Aorta (tissue), 5 donors: ENCODE data around the gene NDST1. TPM values are rescaled to one million over a fixed set of nuclear protein-coding genes. Genes with fewer than 3 reads are reported as not detected.

Experiments
- ATAC-seq: fragments of 200-7000 bp; cut with Tn5 transposase; one replicate; pipeline ENCODE4 v1.9.1; 2022; ENCODE audit warnings: moderate library complexity; ENCODE audit not compliant: low FRiP score
- DNase-seq, 2 donors: peaks; one replicate each; pipeline ENCODE4 v3.0.0-alpha.2; 2020
- H3K27ac ChIP-seq, 2 donors: one replicate each; pipeline ENCODE4 v1.5.1; 2013; ENCODE audit warnings: low read length in 2 of 2, mild to moderate bottlenecking in 2 of 2, moderate library complexity in 2 of 2, control low read depth in 1 of 2, inconsistent platforms in 1 of 2, low read depth in 1 of 2
- H3K27me3 ChIP-seq, 2 donors: one replicate each; pipeline ENCODE4 v1.6.1; 2013; ENCODE audit warnings: control low read depth in 1 of 2, low read length in 1 of 2, mild to moderate bottlenecking in 1 of 2, moderate library complexity in 1 of 2; ENCODE audit not compliant: insufficient read depth in 2 of 2, control insufficient read depth in 1 of 2
- H3K36me3 ChIP-seq, 2 donors: one replicate each; pipeline ENCODE4 v1.6.1; 2013; ENCODE audit warnings: control low read depth in 1 of 2, low read length in 1 of 2, mild to moderate bottlenecking in 1 of 2; ENCODE audit not compliant: insufficient read depth in 2 of 2, control insufficient read depth in 1 of 2
- H3K4me1 ChIP-seq, 2 donors: one replicate each; pipeline ENCODE4 v1.6.1; 2013; ENCODE audit warnings: low read length in 2 of 2, control low read depth in 1 of 2, mild to moderate bottlenecking in 1 of 2, moderate library complexity in 1 of 2; ENCODE audit not compliant: insufficient read depth in 2 of 2, control insufficient read depth in 1 of 2
- H3K4me3 ChIP-seq, 2 donors: one replicate each; pipeline ENCODE4 v1.5.1; 2013; ENCODE audit warnings: low read length in 2 of 2, control low read depth in 1 of 2, mild to moderate bottlenecking in 1 of 2
- H3K9me3 ChIP-seq: one replicate; pipeline ENCODE4 v1.6.1; 2013; ENCODE audit warnings: mild to moderate bottlenecking, low read length; ENCODE audit not compliant: control insufficient read depth
- WGBS, 2 donors: extraction: QIAGEN DNeasy Blood & Tissue Kit; methylation state at CpG; one replicate each; pipeline ENCODE4 v1.1.7; 2013; 5-methylcytosine and 5-hydroxymethylcytosine counted together
- intact Hi-C, 2 donors: fragments of 100-400 bp; cut with DNase I; formaldehyde crosslinking; loops; one replicate each; pipeline versions ENCODE4 v1.14.2 to v1.15.0; 2022
- polyA plus RNA-seq, 2 donors: library from polyadenylated mRNA; stranded (reverse); fragments of 200-250 nt; gene quantifications; one replicate each; pipeline ENCODE4 v1.2.3, GENCODE V29; 2013
- total RNA-seq, 2 donors: library from RNA; stranded (reverse); fragmentation: NEBNext Ultra II Directional; extraction: Animal tissue kit (Norgen Biotek cat#: 25700); gene quantifications; one replicate each; pipeline ENCODE4 v1.2.1, GENCODE V29; 2021
- donor health status: healthy with polysubstance abuse.
- donor health status: Bipolar disorder and iron deficiency.
- donor health status: DM: no; HTN: no; CAD: no.
- donor health status: DM: no; HTN: no; CAD: no.
- donor health status: DM: yes; HTN: yes; CAD: no.

The NDST1 gene
- total and polyA plus RNA-seq, 4 donors = 10.4 to 116 (median 43.1) TPM

GRCh38 chr5:150521939-150522503 lies 14.1 kb downstream of the NDST1 start:
- ATAC-seq = no peak
- Histone ChIP-seq H3K27me3 (no peaks in the 10 kb centered on the region), H3K4me1 (peaks cover 0 to 3% of the 10 kb centered on the region in 2 donors), H3K4me3 (no peak overlapping the region), H3K36me3 (no peaks in the 10 kb centered on the region), H3K9me3 (no peaks in the 10 kb centered on the region), H3K27ac (no peak overlapping the region)
- DNase-seq = no peak
- intact Hi-C loops = loop anchor here (2.0 to 5.0 kb wide), 3 partner anchors 35 to 65 kb away; no protein-coding TSS in a partner anchor
- 91 to 93% methylated on average over 11 of the region's 11 CpGs for WGBS, 2 donors

DNA sequence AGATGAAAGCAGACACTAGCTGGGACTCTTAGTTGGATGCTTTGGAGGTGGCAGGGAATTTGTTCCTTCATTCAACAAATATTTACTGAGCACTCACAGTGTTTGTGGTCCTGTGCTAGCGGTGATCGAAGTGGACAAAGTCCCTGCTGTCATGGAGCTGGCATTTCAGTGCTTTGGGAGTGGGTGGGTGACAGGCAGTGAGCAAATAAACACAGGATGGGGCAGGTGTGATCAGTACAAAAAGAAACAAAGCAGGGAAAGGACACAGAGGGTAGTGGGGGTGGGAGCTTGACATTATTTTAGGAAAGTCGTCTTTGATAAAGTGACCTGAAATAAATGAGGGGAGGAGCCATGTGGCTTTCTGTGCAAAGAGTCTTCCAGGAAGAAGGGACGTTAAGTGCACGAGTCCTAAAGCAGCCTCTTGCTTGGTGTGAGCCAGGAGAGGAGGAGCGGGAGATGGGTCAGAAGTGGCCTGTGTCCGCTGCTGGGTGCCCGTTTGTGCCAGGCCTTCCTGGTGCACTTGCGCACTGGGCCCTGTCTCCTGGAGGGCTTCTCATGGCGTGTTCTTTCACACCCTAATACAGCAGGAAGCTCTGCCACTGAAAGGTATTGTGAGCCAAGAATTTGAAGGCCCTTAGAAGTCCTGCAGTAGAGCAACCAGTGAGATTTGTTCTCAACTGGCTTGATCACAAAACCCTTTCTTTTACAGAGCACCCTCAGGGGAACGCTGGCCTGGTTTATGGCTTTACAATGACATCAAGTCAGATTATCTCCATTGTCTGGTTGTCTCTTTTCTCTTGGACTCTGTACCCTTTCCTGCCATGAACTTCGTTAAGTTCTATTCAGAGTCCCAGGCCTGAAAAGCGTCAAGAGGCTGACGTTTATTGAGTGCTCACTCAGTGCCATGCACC lies 14.8 kb downstream of the NDST1 start:
- ATAC-seq = no peak
- Histone ChIP-seq H3K27me3 (no peaks in the 10 kb centered on the region), H3K4me1 (peaks cover 0 to 3% of the 10 kb centered on the region in 2 donors), H3K9me3 (no peaks in the 10 kb centered on the region), H3K27ac (no peak overlapping the region), H3K36me3 (no peaks in the 10 kb centered on the region), H3K4me3 (no peak overlapping the region)
- WGBS, 2 donors = 61% methylated on average over 14 of the region's 14 CpGs
- DNase-seq = no peak
- intact Hi-C loops = loop anchor here (5.0 kb wide), 2 partner anchors 35 to 65 kb away; no protein-coding TSS in a partner anchor

DNA sequence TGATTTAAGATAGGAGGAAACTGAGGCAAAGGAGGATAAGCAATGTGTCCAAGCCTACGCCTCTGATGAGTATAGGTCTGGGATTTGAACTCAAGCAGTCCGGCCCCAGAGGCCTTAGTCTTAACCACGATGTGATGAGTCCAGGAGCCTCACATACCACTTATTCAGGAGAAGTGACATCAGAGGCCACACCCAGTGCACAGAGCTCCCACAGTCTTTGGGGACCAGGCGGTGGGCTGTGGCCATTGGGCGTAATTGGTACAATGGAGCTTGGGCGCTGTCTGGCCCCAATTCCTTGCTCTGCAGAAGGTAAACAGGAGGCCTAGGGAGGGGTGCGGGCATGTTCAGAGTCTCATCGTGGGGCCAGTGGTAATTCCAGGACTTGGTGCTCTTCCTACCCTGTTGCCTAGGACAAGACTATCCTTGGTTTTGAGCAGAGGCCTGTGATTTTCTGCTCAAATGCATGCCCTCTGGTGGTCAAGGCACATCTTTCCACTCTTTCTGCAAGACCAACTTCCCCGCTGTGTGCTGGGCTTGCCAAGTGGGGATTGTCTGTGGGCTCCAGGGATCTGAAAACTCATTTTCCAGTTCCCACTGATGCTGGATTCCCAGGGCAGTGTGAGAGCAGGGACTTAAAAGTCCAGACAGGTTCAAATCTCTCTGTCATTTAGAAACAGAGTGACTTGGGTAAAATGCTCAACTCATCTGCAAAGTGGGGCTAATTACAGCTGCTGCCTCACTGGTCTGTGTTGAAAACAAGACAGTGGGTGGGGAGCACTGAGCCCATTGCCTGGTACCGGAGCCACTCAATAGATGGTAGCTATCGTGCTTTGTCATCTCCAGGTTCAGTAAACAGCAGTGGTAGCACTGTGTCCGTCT lies 15.8 kb downstream of the NDST1 start:
- 67 to 71% methylated on average over 12 of the region's 12 CpGs for whole genome bisulfite sequencing, 2 donors
- H3K27me3 ChIP-seq = no peaks in the 10 kb centered on the region
- H3K9me3 ChIP-seq = no peaks in the 10 kb centered on the region
- peaks cover 0 to 3% of the 10 kb centered on the region in 2 donors for H3K4me1 ChIP-seq
- peaks cover 0 to 2% of the 10 kb centered on the region in 2 donors for H3K36me3 ChIP-seq
- DNase-seq (no peak), ATAC-seq (peak; percentile 70)
- no peak overlapping the region for H3K27ac ChIP-seq
- intact Hi-C loops = loop anchor here (5.0 kb wide), 2 partner anchors 36 to 66 kb away; no protein-coding TSS in a partner anchor
- H3K4me3 ChIP-seq = no peak overlapping the region

- ATAC-seq (no peak), DNase-seq (no peak)
- H3K4me3 ChIP-seq = no peak overlapping the region
- H3K36me3 ChIP-seq = peaks cover 0 to 2% of the 10 kb centered on the region in 2 donors
- no peaks in the 10 kb centered on the region for H3K9me3 ChIP-seq
- WGBS, 2 donors = 65 to 69% methylated on average over 8 of the region's 8 CpGs
- peaks cover 0 to 2% of the 10 kb centered on the region in 2 donors for H3K4me1 ChIP-seq
- no peak overlapping the region for H3K27ac ChIP-seq
- intact Hi-C loops = no loop called here
- H3K27me3 ChIP-seq = no peaks in the 10 kb centered on the region
Observed at GRCh38 chr5:150525163-150525562, 17.2 kb downstream of the NDST1 start.

DNA sequence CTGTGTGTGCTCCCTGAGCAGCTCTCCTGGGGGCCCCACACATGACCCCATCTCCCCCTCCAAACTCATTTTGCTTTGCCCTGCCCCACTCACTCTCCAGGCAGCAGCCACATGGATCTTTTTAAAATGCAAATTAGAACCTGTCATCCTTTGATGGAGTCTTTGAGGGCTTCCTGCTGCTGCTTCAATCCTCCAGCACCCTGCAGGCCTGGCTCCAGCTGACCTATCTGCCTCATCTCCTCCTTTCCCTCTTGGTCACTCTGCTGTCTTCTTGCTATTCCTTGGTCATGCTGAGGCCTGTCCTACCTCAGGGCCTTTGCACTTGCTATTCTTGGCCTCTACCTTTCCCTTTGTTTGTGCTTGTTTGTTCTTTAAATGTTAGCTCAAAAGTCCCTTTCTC lies 17.9 kb downstream of the NDST1 start:
- H3K36me3 ChIP-seq = peaks cover 0 to 2% of the 10 kb centered on the region in 2 donors
- no peak overlapping the region for H3K4me3 ChIP-seq
- intact Hi-C loops = no loop called here
- no peak for DNase-seq
- no peaks in the 10 kb centered on the region for H3K9me3 ChIP-seq
- H3K27me3 ChIP-seq = no peaks in the 10 kb centered on the region
- H3K4me1 ChIP-seq = no peaks in the 10 kb centered on the region
- H3K27ac ChIP-seq = no peak overlapping the region
- no peak for ATAC-seq

- intact Hi-C loops = no loop called here
- peaks cover 0 to 2% of the 10 kb centered on the region in 2 donors for H3K36me3 ChIP-seq
- no peaks in the 10 kb centered on the region for H3K4me1 ChIP-seq
- no peaks in the 10 kb centered on the region for H3K9me3 ChIP-seq
- H3K4me3 ChIP-seq = no peak overlapping the region
- DNase-seq = peak in 1 of 2 donors; percentile 35
- 84 to 85% methylated on average over 8 of the region's 8 CpGs for WGBS, 2 donors
- ATAC-seq = no peak
- H3K27me3 ChIP-seq = no peaks in the 10 kb centered on the region
- no peak overlapping the region for H3K27ac ChIP-seq
Observed at GRCh38 chr5:150527038-150527437, 19.1 kb downstream of the NDST1 start.

GRCh38 chr5:150527808-150528207 lies 19.9 kb downstream of the NDST1 start:
- no peak overlapping the region for H3K4me3 ChIP-seq
- H3K27me3 ChIP-seq = no peaks in the 10 kb centered on the region
- no peaks in the 10 kb centered on the region for H3K4me1 ChIP-seq
- no peak for ATAC-seq
- 93 to 94% methylated on average over 24 of the region's 24 CpGs for WGBS, 2 donors
- no peaks in the 10 kb centered on the region for H3K9me3 ChIP-seq
- peaks cover 0 to 2% of the 10 kb centered on the region in 2 donors for H3K36me3 ChIP-seq
- DNase-seq = peak in 1 of 2 donors; percentile 35
- no peak overlapping the region for H3K27ac ChIP-seq
- intact Hi-C loops = no loop called here

GRCh38 chr5:150528924-150529546 lies 21.1 kb downstream of the NDST1 start:
- Histone ChIP-seq H3K36me3 (peaks cover 0 to 2% of the 10 kb centered on the region in 2 donors), H3K27ac (no peak overlapping the region), H3K4me3 (no peak overlapping the region), H3K4me1 (no peaks in the 10 kb centered on the region), H3K9me3 (no peaks in the 10 kb centered on the region), H3K27me3 (no peaks in the 10 kb centered on the region)
- WGBS, 2 donors = 63% methylated on average over 2 of the region's 2 CpGs
- intact Hi-C loops = no loop called here
- peak in 1 of 2 donors; percentile 2 for DNase-seq
- ATAC-seq = no peak
